Activated T-helper 2 cell treated with anti-CD3 and anti-CD28 coated beads, Interferon-gamma antibody, Interleukin-2, Interleukin-4, amounts not matched to agents 10 μg/mL and 5 μg/mL and 100 μg/mL, durations not matched to agents 14 hours and 24 hours and 36 hours (primary cell): ENCODE data around the gene STX8. TPM values are rescaled to one million over a fixed set of nuclear protein-coding genes. Genes with fewer than 3 reads are reported as not detected.

Experiments
- DNase-seq: peaks from one replicate; pipeline ENCODE4 v3.0.0; 2021; ENCODE audit warnings: low spot score
- H3K27ac Mint-ChIP-seq: one replicate; pipeline ENCODE4 v1.8.0; 2021; ENCODE audit warnings: mixed read lengths
- H3K27me3 Mint-ChIP-seq: one replicate; pipeline ENCODE4 v1.8.0; 2021; ENCODE audit warnings: low read depth, mixed read lengths
- H3K36me3 Mint-ChIP-seq: one replicate; pipeline ENCODE4 v1.8.0; 2021; ENCODE audit warnings: low read depth, mixed read lengths
- H3K4me1 Mint-ChIP-seq: one replicate; pipeline ENCODE4 v1.8.0; 2021; ENCODE audit warnings: low read depth, mixed read lengths
- H3K4me3 Mint-ChIP-seq: one replicate; pipeline ENCODE4 v1.8.0; 2021; ENCODE audit warnings: low read depth, mild to moderate bottlenecking, moderate library complexity, mixed read lengths
- H3K9me3 Mint-ChIP-seq: one replicate; pipeline ENCODE4 v1.8.0; 2021; ENCODE audit warnings: mixed read lengths
- intact Hi-C: fragments of 100-400 bp; cut with micrococcal nuclease; formaldehyde crosslinking; loops from one replicate; pipeline ENCODE4 v1.15.1; 2023
- total RNA-seq: library from RNA; stranded (reverse); gene quantifications from 2 replicates; pipeline ENCODE4 v1.2.3, GENCODE V29; 2022

The STX8 gene
- total RNA-seq, 1 donor from 2014 or later, result 52.1 TPM

DNA sequence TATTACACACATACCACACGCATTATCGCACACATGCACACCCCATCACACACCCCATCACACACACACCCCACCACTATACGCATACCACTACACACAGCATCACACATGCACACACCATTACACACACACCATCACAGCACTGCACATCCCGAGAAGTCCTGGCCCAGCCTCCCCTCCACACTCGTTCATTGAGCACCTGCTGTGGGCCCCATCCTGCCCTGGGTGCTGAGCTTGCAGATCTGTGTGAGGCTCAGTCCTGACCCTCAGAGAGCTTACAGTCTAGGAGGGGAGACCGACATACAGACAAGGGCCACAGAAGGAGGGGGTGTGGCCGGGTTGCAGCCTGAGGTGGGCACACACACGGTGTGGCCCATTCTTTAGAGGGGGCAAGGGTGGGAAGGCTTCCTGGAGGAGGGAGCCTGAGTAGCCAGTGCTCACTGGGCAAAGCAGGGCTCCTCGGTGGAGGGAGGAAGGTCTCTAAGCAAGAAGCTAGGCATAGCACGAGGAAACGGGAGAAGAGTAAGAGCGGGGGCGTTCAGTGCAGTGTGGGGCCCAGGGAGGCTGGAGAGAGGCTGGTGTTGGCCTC is 347.7 kb downstream of the STX8 start:
- no peaks in the 10 kb centered on the region for H3K36me3 Mint-ChIP-seq
- H3K4me3 Mint-ChIP-seq, result no peak overlapping the region
- no peaks in the 10 kb centered on the region for H3K4me1 Mint-ChIP-seq
- no peaks in the 10 kb centered on the region for H3K27me3 Mint-ChIP-seq
- no peaks in the 10 kb centered on the region for H3K9me3 Mint-ChIP-seq
- no peak for DNase-seq
- no peak overlapping the region for H3K27ac Mint-ChIP-seq
- intact Hi-C loops, result no loop called here

- no peaks in the 10 kb centered on the region for H3K9me3 Mint-ChIP-seq
- intact Hi-C loops, result no loop called here
Observed at GRCh38 chr17:9226794-9227135, 348.9 kb downstream of the STX8 start.

DNA sequence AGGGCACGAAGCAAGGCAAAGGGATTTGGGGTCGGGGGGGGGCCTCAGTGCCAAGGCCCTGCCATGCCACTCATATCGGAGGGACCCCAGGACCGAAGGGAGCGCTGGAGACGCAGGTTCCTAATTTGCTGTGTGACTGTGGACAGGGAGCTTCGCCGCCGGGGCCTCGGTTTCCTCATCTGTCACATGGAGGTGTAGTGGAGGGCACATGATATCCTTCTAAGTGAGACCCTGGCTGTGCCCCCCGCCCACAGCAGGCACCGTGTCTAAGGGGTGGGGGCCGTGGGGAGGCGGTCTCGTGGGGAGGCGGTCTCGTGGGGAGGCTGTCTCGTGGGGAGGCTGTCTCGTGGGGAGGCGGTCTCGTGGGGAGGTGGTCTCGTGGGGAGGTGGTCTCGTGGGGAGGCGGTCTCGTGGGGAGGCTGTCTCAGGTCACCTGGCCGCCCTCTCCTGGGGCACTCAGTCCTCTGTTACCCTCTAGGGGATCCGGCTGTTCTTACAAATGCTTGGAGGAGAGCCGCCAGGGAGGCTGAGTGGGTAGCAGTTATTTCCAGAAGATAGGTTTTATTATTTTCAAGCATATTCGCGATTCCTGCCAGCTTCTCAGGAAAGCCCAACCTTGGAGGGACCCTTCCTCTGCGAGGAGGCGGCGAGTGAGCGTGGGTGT is 349.4 kb downstream of the STX8 start:
- Mint-ChIP-seq H3K27ac (no peak overlapping the region), H3K4me3 (no peak overlapping the region), H3K36me3 (no peaks in the 10 kb centered on the region), H3K27me3 (no peaks in the 10 kb centered on the region), H3K9me3 (no peaks in the 10 kb centered on the region), H3K4me1 (no peaks in the 10 kb centered on the region)
- intact Hi-C loops, result no loop called here
- DNase-seq, result no peak

More at GRCh38 chr17:9226794-9227135, 348.9 kb downstream of the STX8 start:
- no peak for DNase-seq
- Mint-ChIP-seq H3K4me1 (no peaks in the 10 kb centered on the region), H3K4me3 (no peak overlapping the region), H3K36me3 (no peaks in the 10 kb centered on the region), H3K27me3 (no peaks in the 10 kb centered on the region), H3K27ac (no peak overlapping the region)

GRCh38 chr17:9225305-9226101 is 350.1 kb downstream of the STX8 start:
- intact Hi-C loops, result no loop called here
- Mint-ChIP-seq H3K36me3 (no peaks in the 10 kb centered on the region), H3K27ac (no peak overlapping the region), H3K4me1 (no peaks in the 10 kb centered on the region), H3K4me3 (no peak overlapping the region), H3K27me3 (no peaks in the 10 kb centered on the region), H3K9me3 (no peaks in the 10 kb centered on the region)
- no peak for DNase-seq

GRCh38 chr17:9224485-9224884 is 351.1 kb downstream of the STX8 start:
- intact Hi-C loops, result no loop called here
- Mint-ChIP-seq H3K4me1 (no peaks in the 10 kb centered on the region), H3K27ac (no peak overlapping the region), H3K9me3 (no peaks in the 10 kb centered on the region), H3K4me3 (no peak overlapping the region), H3K27me3 (no peaks in the 10 kb centered on the region), H3K36me3 (no peaks in the 10 kb centered on the region)
- no peak for DNase-seq

- Mint-ChIP-seq H3K4me1 (no peaks in the 10 kb centered on the region), H3K36me3 (no peaks in the 10 kb centered on the region)
- DNase-seq, result no peak
Observed at GRCh38 chr17:9223531-9223930, 352.1 kb downstream of the STX8 start.

DNA sequence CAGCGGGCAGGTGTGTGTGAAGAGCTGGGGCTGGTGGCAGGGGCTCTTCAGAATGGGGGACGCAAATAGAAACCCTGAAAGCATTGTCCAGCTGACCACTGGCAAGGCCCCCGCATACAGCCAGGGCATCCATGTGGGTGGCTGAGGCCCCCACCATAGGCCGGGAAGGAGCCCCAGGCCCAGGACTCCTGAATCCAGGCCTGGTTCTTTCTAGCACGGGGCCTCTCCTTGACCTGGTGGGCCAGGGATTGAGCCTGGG is 353.8 kb downstream of the STX8 start:
- Mint-ChIP-seq H3K27ac (no peak overlapping the region), H3K4me3 (no peak overlapping the region), H3K36me3 (no peaks in the 10 kb centered on the region), H3K4me1 (no peaks in the 10 kb centered on the region), H3K9me3 (peaks cover 5% of the 10 kb centered on the region), H3K27me3 (no peaks in the 10 kb centered on the region)
- intact Hi-C loops, result no loop called here
- DNase-seq, result no peak

More at GRCh38 chr17:9223531-9223930, 352.1 kb downstream of the STX8 start:
- no peaks in the 10 kb centered on the region for H3K9me3 Mint-ChIP-seq
- intact Hi-C loops, result no loop called here
- no peaks in the 10 kb centered on the region for H3K27me3 Mint-ChIP-seq
- H3K27ac Mint-ChIP-seq, result no peak overlapping the region
- H3K4me3 Mint-ChIP-seq, result no peak overlapping the region

GRCh38 chr17:9221147-9221921 is 354.3 kb downstream of the STX8 start:
- Mint-ChIP-seq H3K4me1 (no peaks in the 10 kb centered on the region), H3K9me3 (peaks cover 6% of the 10 kb centered on the region), H3K36me3 (no peaks in the 10 kb centered on the region), H3K27ac (no peak overlapping the region), H3K4me3 (no peak overlapping the region), H3K27me3 (no peaks in the 10 kb centered on the region)
- intact Hi-C loops, result no loop called here
- no peak for DNase-seq

GRCh38 chr17:9220398-9221146 is 355.0 kb downstream of the STX8 start:
- Mint-ChIP-seq H3K4me1 (no peaks in the 10 kb centered on the region), H3K27me3 (no peaks in the 10 kb centered on the region), H3K27ac (no peak overlapping the region), H3K4me3 (no peak overlapping the region), H3K9me3 (peaks cover 13% of the 10 kb centered on the region), H3K36me3 (no peaks in the 10 kb centered on the region)
- intact Hi-C loops, result no loop called here
- DNase-seq, result no peak

DNA sequence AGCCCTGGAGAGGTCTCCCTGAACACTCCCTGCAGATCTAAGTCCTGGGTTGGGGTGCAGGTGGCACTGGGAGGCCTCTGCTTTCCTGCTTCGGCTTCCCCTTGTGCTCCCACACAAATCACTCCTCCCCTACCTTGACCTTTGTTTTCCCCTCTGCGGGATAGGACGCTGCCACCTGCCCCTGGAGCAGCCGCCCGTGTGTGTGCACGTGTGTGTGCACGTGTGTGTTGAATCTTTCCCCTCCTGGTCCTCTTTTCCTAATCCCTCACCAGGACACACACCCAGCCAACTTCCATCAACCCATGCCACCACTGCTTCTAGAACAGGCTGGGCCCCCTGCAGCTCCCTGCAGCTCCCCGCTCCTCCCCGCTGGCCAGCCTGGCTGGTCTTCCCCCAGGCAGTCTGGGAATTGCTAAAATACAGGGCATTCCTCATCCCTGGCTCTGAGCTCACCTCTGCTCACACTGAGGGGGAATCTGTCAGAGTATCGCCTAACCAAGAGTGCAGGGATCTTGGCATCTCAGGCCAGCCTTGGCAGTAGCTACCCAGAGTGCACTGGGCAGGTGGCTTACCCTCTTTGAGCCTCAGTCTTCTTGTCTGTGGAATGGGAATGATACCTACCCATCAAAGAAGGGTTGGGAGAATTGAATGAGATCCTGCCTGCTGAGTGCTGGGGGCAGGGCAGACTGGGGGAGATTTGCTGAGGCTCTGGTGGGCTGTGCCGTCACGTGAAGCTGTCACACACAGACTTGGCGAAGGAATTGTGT is 355.8 kb downstream of the STX8 start:
- Mint-ChIP-seq H3K4me3 (no peak overlapping the region), H3K27me3 (no peaks in the 10 kb centered on the region), H3K36me3 (no peaks in the 10 kb centered on the region), H3K27ac (no peak overlapping the region), H3K9me3 (peaks cover 21% of the 10 kb centered on the region), H3K4me1 (no peaks in the 10 kb centered on the region)
- intact Hi-C loops, result no loop called here
- DNase-seq, result no peak

DNA sequence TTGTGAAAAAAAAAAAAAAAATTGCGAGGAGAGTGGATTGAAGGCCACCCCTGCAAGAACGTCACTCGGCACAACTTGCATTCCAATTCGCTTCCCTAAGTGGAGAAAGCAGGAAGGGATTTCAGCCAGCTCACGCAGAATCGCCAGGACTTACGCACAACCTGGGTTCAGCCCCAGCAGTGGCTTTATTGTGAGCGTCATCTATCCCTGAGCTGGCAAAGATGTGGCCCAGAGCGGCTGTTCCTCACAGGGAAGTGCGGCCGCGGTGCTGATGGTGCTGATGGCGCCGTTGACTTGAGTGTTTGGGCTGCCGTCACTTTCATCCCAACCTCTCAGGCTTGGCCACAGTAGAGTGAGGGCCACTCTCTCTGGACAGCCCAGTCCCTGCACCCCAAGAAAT is 356.7 kb downstream of the STX8 start:
- no peaks in the 10 kb centered on the region for H3K36me3 Mint-ChIP-seq
- H3K27me3 Mint-ChIP-seq, result no peaks in the 10 kb centered on the region
- no peak overlapping the region for H3K4me3 Mint-ChIP-seq
- no peaks in the 10 kb centered on the region for H3K4me1 Mint-ChIP-seq
- H3K9me3 Mint-ChIP-seq, result peaks cover 22% of the 10 kb centered on the region
- DNase-seq, result no peak
- intact Hi-C loops, result no loop called here
- no peak overlapping the region for H3K27ac Mint-ChIP-seq

- no peak overlapping the region for H3K27ac Mint-ChIP-seq
- no peak overlapping the region for H3K4me3 Mint-ChIP-seq
- no peak for DNase-seq
- H3K36me3 Mint-ChIP-seq, result no peaks in the 10 kb centered on the region
- intact Hi-C loops, result no loop called here
- no peaks in the 10 kb centered on the region for H3K4me1 Mint-ChIP-seq
- H3K27me3 Mint-ChIP-seq, result no peaks in the 10 kb centered on the region
- peaks cover 22% of the 10 kb centered on the region for H3K9me3 Mint-ChIP-seq
Observed at GRCh38 chr17:9218064-9218635, 357.5 kb downstream of the STX8 start.
